Right atrium auricular region (tissue), 2 donors: ENCODE data around the gene SPPL2C. TPM values are rescaled to one million over a fixed set of nuclear protein-coding genes. Genes with fewer than 3 reads are reported as not detected.
A peak's percentile ranks its signal among the peaks of the same experiment; 100 is the strongest.

ENCODE experiments used
- DNase-seq: peaks from one replicate; pipeline ENCODE4 v3.0.0-alpha.2; 2019; ENCODE audit warnings: low spot score
- H3K27ac ChIP-seq, 2 donors: fragments of 200-600 bp; sonication (generic); 1 replicate in 1 of 2; 2 replicates in 1 of 2; pipeline ENCODE4 v1.5.1; 2016 to 2019
- H3K27me3 ChIP-seq, 2 donors: fragments of 200-600 bp; sonication (generic); one replicate each; pipeline versions ENCODE4 v1.5.1 to v1.6.0; 2017 to 2019
- H3K36me3 ChIP-seq: fragments of 200-600 bp; sonication (generic); one replicate; pipeline ENCODE4 v1.5.1; 2016
- H3K4me1 ChIP-seq, 2 donors: fragments of 200-600 bp; sonication (generic); one replicate each; pipeline versions ENCODE4 v1.5.1 to v1.6.0; 2017 to 2019
- H3K4me3 ChIP-seq, 2 donors: fragments of 200-600 bp; sonication (generic); 1 replicate in 1 of 2; 2 replicates in 1 of 2; pipeline ENCODE4 v1.5.1; 2017 to 2019; ENCODE audit warnings: mild to moderate bottlenecking in 1 of 2, moderate library complexity in 1 of 2
- H3K9me3 ChIP-seq, 2 donors: fragments of 200-600 bp; sonication (generic); one replicate each; pipeline ENCODE4 v1.5.1; 2019
- total RNA-seq, 2 donors: library from RNA; depleted of rRNA; stranded (reverse); fragments of >200 nt; gene quantifications; one replicate each; pipeline ENCODE4 v1.1.0, GENCODE V29; 2016
- TF ChIP-seq, protein P1 (sequence below), 2 donors: fragments of 200-600 bp; sonication (generic); IDR thresholded peaks; one replicate each; pipeline ENCODE4 v1.5.1; 2019; ENCODE audit warnings: antibody characterized with exemption in 2 of 2

SPPL2C gene
- total RNA-seq, 2 donors from 2014 or later: not detected

DNA sequence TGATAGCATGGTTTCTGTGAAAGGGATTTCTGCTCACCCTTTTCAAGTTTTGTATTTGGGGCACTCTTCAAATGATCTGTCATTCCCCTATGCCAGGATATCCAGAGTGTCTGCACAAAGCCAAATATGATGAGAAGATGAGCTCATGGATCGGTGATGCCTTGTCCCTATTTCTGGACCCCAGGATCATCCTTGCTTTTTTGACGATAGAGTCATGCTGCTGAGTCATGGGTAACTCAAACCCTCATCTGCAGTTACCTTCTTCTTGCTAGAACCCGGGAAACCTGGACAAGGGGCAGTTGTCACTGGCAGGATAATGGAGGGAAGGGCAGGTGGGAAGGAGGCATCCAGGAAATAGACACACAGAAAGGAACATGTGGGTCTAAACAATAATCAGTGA is 31.9 kb downstream of the SPPL2C start:
- Histone ChIP-seq H3K27ac (no peak overlapping the region), H3K4me1 (no peaks in the 10 kb centered on the region), H3K4me3 (no peak overlapping the region), H3K9me3 (no peaks in the 10 kb centered on the region), H3K36me3 (no peaks in the 10 kb centered on the region), H3K27me3 (no peaks in the 10 kb centered on the region)
- DNase-seq: no peak
- TF ChIP-seq, protein P1, sequence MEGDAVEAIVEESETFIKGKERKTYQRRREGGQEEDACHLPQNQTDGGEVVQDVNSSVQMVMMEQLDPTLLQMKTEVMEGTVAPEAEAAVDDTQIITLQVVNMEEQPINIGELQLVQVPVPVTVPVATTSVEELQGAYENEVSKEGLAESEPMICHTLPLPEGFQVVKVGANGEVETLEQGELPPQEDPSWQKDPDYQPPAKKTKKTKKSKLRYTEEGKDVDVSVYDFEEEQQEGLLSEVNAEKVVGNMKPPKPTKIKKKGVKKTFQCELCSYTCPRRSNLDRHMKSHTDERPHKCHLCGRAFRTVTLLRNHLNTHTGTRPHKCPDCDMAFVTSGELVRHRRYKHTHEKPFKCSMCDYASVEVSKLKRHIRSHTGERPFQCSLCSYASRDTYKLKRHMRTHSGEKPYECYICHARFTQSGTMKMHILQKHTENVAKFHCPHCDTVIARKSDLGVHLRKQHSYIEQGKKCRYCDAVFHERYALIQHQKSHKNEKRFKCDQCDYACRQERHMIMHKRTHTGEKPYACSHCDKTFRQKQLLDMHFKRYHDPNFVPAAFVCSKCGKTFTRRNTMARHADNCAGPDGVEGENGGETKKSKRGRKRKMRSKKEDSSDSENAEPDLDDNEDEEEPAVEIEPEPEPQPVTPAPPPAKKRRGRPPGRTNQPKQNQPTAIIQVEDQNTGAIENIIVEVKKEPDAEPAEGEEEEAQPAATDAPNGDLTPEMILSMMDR (IDR thresholded peaks at IDR 0.05): no peak

DNA sequence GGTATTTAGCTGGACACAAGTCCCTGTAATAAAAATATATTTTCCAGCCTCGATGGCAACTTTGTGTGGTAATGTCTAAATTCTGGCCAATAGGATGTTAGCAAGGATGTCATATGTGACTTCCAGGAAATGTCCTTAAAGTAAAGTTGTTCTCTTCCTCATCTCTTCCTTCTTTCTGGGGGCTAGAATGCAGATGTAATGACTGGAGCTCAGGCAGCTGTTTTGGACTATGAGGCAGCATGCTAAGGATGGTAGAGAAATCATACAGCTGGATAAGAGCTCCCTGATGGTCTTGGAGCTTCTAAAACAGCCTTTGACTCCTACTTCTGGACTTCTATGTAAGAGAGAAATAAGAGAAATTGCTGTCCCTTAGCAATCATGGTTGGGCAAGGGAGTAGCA is 32.8 kb downstream of the SPPL2C start:
- Histone ChIP-seq H3K27me3 (no peaks in the 10 kb centered on the region), H3K36me3 (no peaks in the 10 kb centered on the region), H3K27ac (no peak overlapping the region), H3K4me1 (no peaks in the 10 kb centered on the region), H3K4me3 (no peak overlapping the region), H3K9me3 (no peaks in the 10 kb centered on the region)
- DNase-seq: no peak
- TF ChIP-seq, protein P1 (IDR thresholded peaks at IDR 0.05): no peak

DNA sequence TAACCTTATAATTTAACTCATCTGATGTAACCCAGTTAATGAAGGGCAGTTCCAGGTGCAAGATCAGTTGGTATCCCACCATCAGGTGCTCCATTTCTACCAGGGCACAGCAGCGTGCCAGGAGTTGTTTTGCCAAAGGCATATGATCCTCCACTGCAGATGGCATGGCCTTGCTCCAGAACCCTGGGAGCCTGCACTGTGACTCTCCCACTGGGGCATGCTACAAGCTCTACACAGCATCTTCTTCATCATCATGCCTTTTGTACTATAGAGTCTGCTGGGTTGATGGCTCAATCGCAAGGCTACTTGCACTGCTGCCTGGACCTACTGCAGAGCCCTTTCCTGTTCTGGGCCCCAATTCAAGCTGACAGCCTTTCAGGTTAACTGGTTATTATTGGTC is 38.4 kb downstream of the SPPL2C start:
- Histone ChIP-seq H3K36me3 (no peaks in the 10 kb centered on the region), H3K4me3 (no peak overlapping the region), H3K4me1 (no peaks in the 10 kb centered on the region), H3K27me3 (no peaks in the 10 kb centered on the region), H3K27ac (no peak overlapping the region), H3K9me3 (no peaks in the 10 kb centered on the region)
- TF ChIP-seq, protein P1 (IDR thresholded peaks at IDR 0.05): no peak
- no peak for DNase-seq

DNA sequence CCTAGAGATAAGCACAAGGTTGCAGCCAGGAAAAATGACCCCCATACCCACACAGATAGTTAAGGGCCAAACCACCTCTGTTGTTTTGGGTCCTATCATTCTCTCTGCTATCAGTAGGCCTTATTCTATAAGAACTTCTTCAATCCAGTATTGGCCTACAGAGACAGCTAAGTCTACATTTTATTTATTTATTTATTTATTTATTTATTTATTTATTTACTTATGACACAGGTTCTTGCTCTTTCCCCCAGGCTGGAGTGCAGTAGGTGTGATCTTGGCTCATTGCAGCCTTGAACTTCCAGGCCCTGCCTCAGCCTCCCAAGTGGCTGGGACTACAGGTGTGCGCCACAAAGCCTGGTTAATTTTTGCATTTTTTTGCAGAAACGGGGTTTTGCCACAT is 42.2 kb downstream of the SPPL2C start:
- H3K9me3 ChIP-seq: no peaks in the 10 kb centered on the region
- DNase-seq: no peak
- TF ChIP-seq, protein P1 (IDR thresholded peaks at IDR 0.05): no peak

DNA sequence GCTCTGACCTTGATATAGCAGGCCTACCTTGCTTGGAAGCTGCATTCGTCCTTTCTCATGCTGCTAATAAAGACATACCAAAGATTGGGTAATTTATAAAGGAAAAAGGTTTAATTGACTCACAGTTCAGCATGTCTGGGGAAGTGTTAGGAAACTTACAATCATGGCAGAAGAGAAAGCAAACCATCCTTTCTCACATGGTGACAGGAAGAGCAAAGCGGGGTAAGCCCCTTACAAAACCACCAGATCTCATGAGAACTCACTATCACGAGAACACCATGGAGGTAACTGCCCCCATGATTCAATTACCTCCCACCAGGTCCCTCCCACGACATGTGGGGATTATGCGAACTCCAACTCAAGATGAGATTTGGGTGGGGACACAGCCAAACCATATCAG is 43.7 kb downstream of the SPPL2C start:
- H3K27ac ChIP-seq: no peak overlapping the region
- H3K27me3 ChIP-seq: no peaks in the 10 kb centered on the region
- no peaks in the 10 kb centered on the region for H3K4me1 ChIP-seq
- H3K9me3 ChIP-seq: no peaks in the 10 kb centered on the region
- H3K4me3 ChIP-seq: no peak overlapping the region
- TF ChIP-seq, protein P1 (IDR thresholded peaks at IDR 0.05): no peak
- DNase-seq: no peak
- H3K36me3 ChIP-seq: no peaks in the 10 kb centered on the region

More for the DNA sequence above, 42.2 kb downstream of the SPPL2C start:
- no peaks in the 10 kb centered on the region for H3K4me1 ChIP-seq
- no peak overlapping the region for H3K27ac ChIP-seq
- H3K4me3 ChIP-seq: no peak overlapping the region
- no peaks in the 10 kb centered on the region for H3K27me3 ChIP-seq
- no peaks in the 10 kb centered on the region for H3K36me3 ChIP-seq

DNA sequence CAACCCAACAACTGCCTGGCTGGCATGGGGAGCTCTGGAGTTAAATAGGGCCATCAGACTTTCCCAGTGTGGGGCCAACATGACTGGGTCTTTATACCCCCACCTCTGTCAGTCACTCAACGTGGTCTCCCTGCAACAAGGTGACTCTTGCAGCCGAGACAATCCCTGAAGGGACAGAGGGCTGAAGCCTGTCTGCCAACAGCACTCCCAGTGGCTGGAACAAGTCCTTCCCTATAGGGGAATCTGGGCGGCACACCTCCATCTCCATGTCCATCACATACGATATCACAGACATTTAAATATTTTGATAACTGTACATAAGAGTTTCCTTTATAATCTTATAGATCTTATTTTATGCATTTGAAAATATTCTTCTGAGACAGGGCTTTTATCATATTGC is 44.9 kb downstream of the SPPL2C start:
- H3K27ac ChIP-seq: no peak overlapping the region
- H3K36me3 ChIP-seq: no peaks in the 10 kb centered on the region
- H3K9me3 ChIP-seq: no peaks in the 10 kb centered on the region
- no peaks in the 10 kb centered on the region for H3K27me3 ChIP-seq
- peaks cover 0 to under 1% of the 10 kb centered on the region in 2 donors for H3K4me1 ChIP-seq
- no peak for DNase-seq
- TF ChIP-seq, protein P1 (IDR thresholded peaks at IDR 0.05): peak in 1 of 2 donors; percentile 11
- no peak overlapping the region for H3K4me3 ChIP-seq
